Transverse colon (tissue), 3 donors: ENCODE results near the gene FRYL.
"Not testable (repeated sequence)": the region's sequence is repeated elsewhere in the genome, so short reads cannot be mapped to it uniquely, and the experiment has no call there.

Source experiments
- EP300 ChIP-seq: sonication (generic); formaldehyde crosslinking; IDR thresholded peaks from one replicate; pipeline ENCODE4 v1.6.1; 2017; ENCODE audit warnings: antibody characterized with exemption, low read depth
- POLR2A ChIP-seq: fragments of 450-650 bp; IDR thresholded peaks from one replicate; pipeline ENCODE4 v1.6.1; 2016; ENCODE audit warnings: antibody characterized with exemption, mild to moderate bottlenecking, moderate library complexity
- TF ChIP-seq, protein P1 (sequence below), 5 experiments: fragments of 200-600 bp in 3 of 5; fragments of 450-650 bp in 2 of 5; sonication (generic) in 3 of 5; IDR thresholded peaks; 1 replicate in 2 of 5; 2 replicates in 3 of 5; pipeline ENCODE4 v1.5.1; 2016 to 2017; ENCODE audit warnings: antibody characterized with exemption in 5 of 5, inconsistent platforms in 3 of 5, mild to moderate bottlenecking in 2 of 5, moderate library complexity in 1 of 5

DNA sequence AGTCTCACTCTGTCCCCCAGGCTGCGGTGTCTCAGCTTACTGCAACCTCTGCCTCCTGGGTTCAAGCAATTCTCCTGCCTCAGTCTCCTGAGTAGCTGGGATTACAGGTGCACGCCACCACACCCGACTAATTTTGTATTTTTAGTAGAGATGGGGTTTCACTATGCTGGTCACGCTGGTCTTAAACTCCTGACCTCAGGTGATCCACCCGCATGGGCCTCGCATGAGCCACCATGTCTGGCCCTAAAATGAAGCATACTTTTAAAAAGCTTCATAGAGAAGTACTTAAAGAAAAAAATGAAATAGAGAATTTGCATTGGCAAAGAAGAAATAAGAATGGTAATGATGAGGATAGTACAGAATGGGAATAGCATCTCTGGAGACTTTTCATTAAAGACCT, 82.6 kb downstream of the FRYL start:
- TF ChIP-seq, protein P1, sequence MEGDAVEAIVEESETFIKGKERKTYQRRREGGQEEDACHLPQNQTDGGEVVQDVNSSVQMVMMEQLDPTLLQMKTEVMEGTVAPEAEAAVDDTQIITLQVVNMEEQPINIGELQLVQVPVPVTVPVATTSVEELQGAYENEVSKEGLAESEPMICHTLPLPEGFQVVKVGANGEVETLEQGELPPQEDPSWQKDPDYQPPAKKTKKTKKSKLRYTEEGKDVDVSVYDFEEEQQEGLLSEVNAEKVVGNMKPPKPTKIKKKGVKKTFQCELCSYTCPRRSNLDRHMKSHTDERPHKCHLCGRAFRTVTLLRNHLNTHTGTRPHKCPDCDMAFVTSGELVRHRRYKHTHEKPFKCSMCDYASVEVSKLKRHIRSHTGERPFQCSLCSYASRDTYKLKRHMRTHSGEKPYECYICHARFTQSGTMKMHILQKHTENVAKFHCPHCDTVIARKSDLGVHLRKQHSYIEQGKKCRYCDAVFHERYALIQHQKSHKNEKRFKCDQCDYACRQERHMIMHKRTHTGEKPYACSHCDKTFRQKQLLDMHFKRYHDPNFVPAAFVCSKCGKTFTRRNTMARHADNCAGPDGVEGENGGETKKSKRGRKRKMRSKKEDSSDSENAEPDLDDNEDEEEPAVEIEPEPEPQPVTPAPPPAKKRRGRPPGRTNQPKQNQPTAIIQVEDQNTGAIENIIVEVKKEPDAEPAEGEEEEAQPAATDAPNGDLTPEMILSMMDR (IDR thresholded peaks at IDR 0.05), result not testable (repeated sequence)
- TF ChIP-seq POLR2A, EP300: not testable (repeated sequence)
